WTC11 (cell line): Measurements from ENCODE around the gene LRRC3B. TPM values are rescaled to one million over a fixed set of nuclear protein-coding genes. Genes with fewer than 3 reads are reported as not detected.

Experiments
- ATAC-seq: fragments of 200-7000 bp; cut with Tn5 transposase; 2 replicates; pipeline ENCODE4 v1.10.0; 2021; ENCODE audit warnings: mild to moderate bottlenecking, moderate library complexity
- CTCF ChIA-PET: fragments of 300-600 bp; sonication (Branson Sonifier 250); formaldehyde crosslinking; loops from one replicate; lab custom pipeline; 2021; ENCODE audit warnings: antibody characterized with exemption; lab: Charles Lee
- POLR2A ChIA-PET: fragments of 350-600 bp; sonication (Branson Sonifier 250); formaldehyde crosslinking; loops from one replicate; lab custom pipeline; 2021; ENCODE audit warnings: antibody characterized with exemption; lab: Charles Lee
- DNase-seq: peaks from one replicate; pipeline ENCODE4 v3.0.0; 2021; ENCODE audit warnings: low spot score
- H3K27ac Mint-ChIP-seq: 2 replicates; pipeline ENCODE4 v1.8.0; 2021; ENCODE audit warnings: mixed read lengths
- H3K27me3 Mint-ChIP-seq: 2 replicates; pipeline ENCODE4 v1.8.0; 2021; ENCODE audit warnings: low read depth, mild to moderate bottlenecking, moderate library complexity, mixed read lengths
- H3K36me3 Mint-ChIP-seq: 2 replicates; pipeline ENCODE4 v1.8.0; 2021; ENCODE audit warnings: mixed read lengths
- H3K4me1 Mint-ChIP-seq: 2 replicates; pipeline ENCODE4 v1.8.0; 2022; ENCODE audit warnings: mixed read lengths
- H3K4me3 Mint-ChIP-seq: 2 replicates; pipeline ENCODE4 v1.8.0; 2021; ENCODE audit warnings: mild to moderate bottlenecking, moderate library complexity, mixed read lengths
- H3K9me3 Mint-ChIP-seq: 2 replicates; pipeline ENCODE4 v1.8.0; 2021; ENCODE audit warnings: mixed read lengths
- AFF4 ChIP-seq: sonication (generic); formaldehyde crosslinking; IDR thresholded peaks from 2 replicates; pipeline ENCODE4 v1.8.1; 2023; ENCODE audit warnings: mild to moderate bottlenecking, missing genetic modification reagents, borderline replicate concordance
- CBFB ChIP-seq: sonication (generic); formaldehyde crosslinking; IDR thresholded peaks from 2 replicates; pipeline ENCODE4 v1.8.1; 2022; ENCODE audit warnings: mild to moderate bottlenecking, low read depth, missing genetic modification reagents
- FOXK1 ChIP-seq: sonication (generic); formaldehyde crosslinking; IDR thresholded peaks from 2 replicates; pipeline ENCODE4 v1.8.0; 2022; ENCODE audit warnings: mild to moderate bottlenecking, moderate library complexity, missing genetic modification reagents
- FOXP1 ChIP-seq: sonication (generic); formaldehyde crosslinking; IDR thresholded peaks from 2 replicates; pipeline ENCODE4 v1.8.0; 2022; ENCODE audit warnings: missing genetic modification reagents, mild to moderate bottlenecking, moderate library complexity, borderline replicate concordance
- FOXP4 ChIP-seq: sonication (generic); formaldehyde crosslinking; IDR thresholded peaks from 2 replicates; pipeline ENCODE4 v1.8.0; 2022; ENCODE audit warnings: mild to moderate bottlenecking, missing genetic modification reagents
- GRHL2 ChIP-seq: fragments of 250-450 bp; sonication (Bioruptor Pico); IDR thresholded peaks from 2 replicates; pipeline ENCODE4 v1.8.0; 2022; ENCODE audit warnings: mild to moderate bottlenecking, moderate library complexity; ENCODE audit not compliant: insufficient replicate concordance, severe bottlenecking
- NFYB ChIP-seq: sonication (generic); formaldehyde crosslinking; conservative IDR thresholded peaks from 2 replicates; pipeline ENCODE4 v1.8.0; 2022; ENCODE audit warnings: low read depth, missing genetic modification reagents
- NR3C1 ChIP-seq: sonication (generic); formaldehyde crosslinking; conservative IDR thresholded peaks from 2 replicates; pipeline ENCODE4 v1.8.1; 2023; ENCODE audit warnings: low read depth, mild to moderate bottlenecking, missing genetic modification reagents
- RORB ChIP-seq: fragments of 250-450 bp; sonication (Bioruptor Pico); IDR thresholded peaks from 2 replicates; pipeline ENCODE4 v1.9.0; 2021; ENCODE audit warnings: mild to moderate bottlenecking
- ZNF138 ChIP-seq: sonication (generic); formaldehyde crosslinking; conservative IDR thresholded peaks from 2 replicates; pipeline ENCODE4 v1.8.1; 2022; ENCODE audit warnings: mild to moderate bottlenecking, moderate library complexity, missing genetic modification reagents
- ZNF219 ChIP-seq: sonication (generic); formaldehyde crosslinking; IDR thresholded peaks from 2 replicates; pipeline ENCODE4 v1.8.0; 2023; ENCODE audit warnings: missing genetic modification reagents, mild to moderate bottlenecking, borderline replicate concordance
- ZNF281 ChIP-seq: sonication (generic); formaldehyde crosslinking; IDR thresholded peaks from 2 replicates; pipeline ENCODE4 v1.8.0; 2023; ENCODE audit warnings: mild to moderate bottlenecking, missing genetic modification reagents
- ZNF396 ChIP-seq: fragments of 250-450 bp; sonication (Bioruptor Pico); IDR thresholded peaks from 2 replicates; pipeline ENCODE4 v1.8.0; 2021; ENCODE audit warnings: mild to moderate bottlenecking, moderate library complexity, borderline replicate concordance
- total RNA-seq: library from RNA; stranded (reverse); gene quantifications from 3 replicates; pipeline ENCODE4 v1.2.3, GENCODE V29; 2021
- TF ChIP-seq, protein P1 (sequence below): sonication (generic); formaldehyde crosslinking; IDR thresholded peaks from 2 replicates; pipeline ENCODE4 v1.8.1; 2023; ENCODE audit warnings: mild to moderate bottlenecking, missing genetic modification reagents
- TF ChIP-seq, protein P2 (sequence below): sonication (generic); formaldehyde crosslinking; conservative IDR thresholded peaks from 2 replicates; pipeline ENCODE4 v1.8.1; 2023; ENCODE audit warnings: mild to moderate bottlenecking, low read depth, missing genetic modification reagents, moderate library complexity
- TF ChIP-seq, protein P3 (sequence below): fragments of 250-450 bp; sonication (Bioruptor Pico); IDR thresholded peaks from 2 replicates; pipeline ENCODE4 v2.1.2; 2022; ENCODE audit warnings: mild to moderate bottlenecking, moderate library complexity

Gene LRRC3B
- total RNA-seq, 1 experiment from 2014 or later: 5.3 TPM

GRCh38 chr3:26699553-26699952, 77.0 kb downstream of the LRRC3B start:
- TF ChIP-seq, protein P1, sequence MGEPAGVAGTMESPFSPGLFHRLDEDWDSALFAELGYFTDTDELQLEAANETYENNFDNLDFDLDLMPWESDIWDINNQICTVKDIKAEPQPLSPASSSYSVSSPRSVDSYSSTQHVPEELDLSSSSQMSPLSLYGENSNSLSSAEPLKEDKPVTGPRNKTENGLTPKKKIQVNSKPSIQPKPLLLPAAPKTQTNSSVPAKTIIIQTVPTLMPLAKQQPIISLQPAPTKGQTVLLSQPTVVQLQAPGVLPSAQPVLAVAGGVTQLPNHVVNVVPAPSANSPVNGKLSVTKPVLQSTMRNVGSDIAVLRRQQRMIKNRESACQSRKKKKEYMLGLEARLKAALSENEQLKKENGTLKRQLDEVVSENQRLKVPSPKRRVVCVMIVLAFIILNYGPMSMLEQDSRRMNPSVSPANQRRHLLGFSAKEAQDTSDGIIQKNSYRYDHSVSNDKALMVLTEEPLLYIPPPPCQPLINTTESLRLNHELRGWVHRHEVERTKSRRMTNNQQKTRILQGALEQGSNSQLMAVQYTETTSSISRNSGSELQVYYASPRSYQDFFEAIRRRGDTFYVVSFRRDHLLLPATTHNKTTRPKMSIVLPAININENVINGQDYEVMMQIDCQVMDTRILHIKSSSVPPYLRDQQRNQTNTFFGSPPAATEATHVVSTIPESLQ: no peak
- TF ChIP-seq, protein P2, sequence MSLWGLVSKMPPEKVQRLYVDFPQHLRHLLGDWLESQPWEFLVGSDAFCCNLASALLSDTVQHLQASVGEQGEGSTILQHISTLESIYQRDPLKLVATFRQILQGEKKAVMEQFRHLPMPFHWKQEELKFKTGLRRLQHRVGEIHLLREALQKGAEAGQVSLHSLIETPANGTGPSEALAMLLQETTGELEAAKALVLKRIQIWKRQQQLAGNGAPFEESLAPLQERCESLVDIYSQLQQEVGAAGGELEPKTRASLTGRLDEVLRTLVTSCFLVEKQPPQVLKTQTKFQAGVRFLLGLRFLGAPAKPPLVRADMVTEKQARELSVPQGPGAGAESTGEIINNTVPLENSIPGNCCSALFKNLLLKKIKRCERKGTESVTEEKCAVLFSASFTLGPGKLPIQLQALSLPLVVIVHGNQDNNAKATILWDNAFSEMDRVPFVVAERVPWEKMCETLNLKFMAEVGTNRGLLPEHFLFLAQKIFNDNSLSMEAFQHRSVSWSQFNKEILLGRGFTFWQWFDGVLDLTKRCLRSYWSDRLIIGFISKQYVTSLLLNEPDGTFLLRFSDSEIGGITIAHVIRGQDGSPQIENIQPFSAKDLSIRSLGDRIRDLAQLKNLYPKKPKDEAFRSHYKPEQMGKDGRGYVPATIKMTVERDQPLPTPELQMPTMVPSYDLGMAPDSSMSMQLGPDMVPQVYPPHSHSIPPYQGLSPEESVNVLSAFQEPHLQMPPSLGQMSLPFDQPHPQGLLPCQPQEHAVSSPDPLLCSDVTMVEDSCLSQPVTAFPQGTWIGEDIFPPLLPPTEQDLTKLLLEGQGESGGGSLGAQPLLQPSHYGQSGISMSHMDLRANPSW (CRISPR knock-in tag): no peak
- Mint-ChIP-seq H3K4me1 (no peaks in the 10 kb centered on the region), H3K9me3 (no peaks in the 10 kb centered on the region), H3K4me3 (no peak overlapping the region), H3K27me3 (no peaks in the 10 kb centered on the region), H3K27ac (no peak overlapping the region), H3K36me3 (no peaks in the 10 kb centered on the region)
- ChIA-PET CTCF (no interaction called here), POLR2A (no interaction called here)
- no peak for ATAC-seq
- no peak for DNase-seq

GRCh38 chr3:26703519-26703918, 80.9 kb downstream of the LRRC3B start:
- H3K4me3 Mint-ChIP-seq: no peak overlapping the region
- no peaks in the 10 kb centered on the region for H3K36me3 Mint-ChIP-seq

More at GRCh38 chr3:26703519-26703918, 80.9 kb downstream of the LRRC3B start:
- DNase-seq: no peak
- CTCF ChIA-PET: no interaction called here
- peaks cover 3% of the 10 kb centered on the region; the same call in 1 of the 2 replicates for H3K9me3 Mint-ChIP-seq
- POLR2A ChIA-PET: no interaction called here
- TF ChIP-seq FOXK1 (CRISPR knock-in tag) (no peak), CBFB (CRISPR knock-in tag) (no peak), ZNF396 (CRISPR knock-in tag) (no peak), RORB (CRISPR knock-in tag) (no peak), FOXP1 (no peak), FOXP4 (no peak), NFYB (no peak), AFF4 (no peak), ZNF138 (CRISPR knock-in tag) (no peak), ZNF219 (CRISPR knock-in tag) (no peak), ZNF281 (CRISPR knock-in tag) (no peak), GRHL2 (CRISPR knock-in tag) (no peak), NR3C1 (CRISPR knock-in tag) (no peak)
- TF ChIP-seq, protein P1: no peak
- TF ChIP-seq, protein P3, sequence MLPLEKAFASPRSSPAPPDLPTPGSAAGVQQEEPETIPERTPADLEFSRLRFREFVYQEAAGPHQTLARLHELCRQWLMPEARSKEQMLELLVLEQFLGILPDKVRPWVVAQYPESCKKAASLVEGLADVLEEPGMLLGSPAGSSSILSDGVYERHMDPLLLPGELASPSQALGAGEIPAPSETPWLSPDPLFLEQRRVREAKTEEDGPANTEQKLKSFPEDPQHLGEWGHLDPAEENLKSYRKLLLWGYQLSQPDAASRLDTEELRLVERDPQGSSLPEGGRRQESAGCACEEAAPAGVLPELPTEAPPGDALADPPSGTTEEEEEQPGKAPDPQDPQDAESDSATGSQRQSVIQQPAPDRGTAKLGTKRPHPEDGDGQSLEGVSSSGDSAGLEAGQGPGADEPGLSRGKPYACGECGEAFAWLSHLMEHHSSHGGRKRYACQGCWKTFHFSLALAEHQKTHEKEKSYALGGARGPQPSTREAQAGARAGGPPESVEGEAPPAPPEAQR (CRISPR knock-in tag): no peak
- H3K27me3 Mint-ChIP-seq: no peaks in the 10 kb centered on the region
- H3K27ac Mint-ChIP-seq: no peak overlapping the region
- no peak for ATAC-seq
- no peaks in the 10 kb centered on the region for H3K4me1 Mint-ChIP-seq
